DMS 273 (cell line): ENCODE measurements around the gene DNAJB9.
A peak's percentile ranks its signal among the peaks of the same experiment; 100 is the strongest.
"Not testable (repeated sequence)": the region's sequence is repeated elsewhere in the genome, so short reads cannot be mapped to it uniquely, and the experiment has no call there.

Source experiments
- DNase-seq: peaks from one replicate; lab custom pipeline; 2025; ENCODE audit not compliant: unreplicated experiment; lab: John Stamatoyannopoulos, UW

The DNAJB9 gene

GRCh38 chr7:108569381-108570145 is at the start of gene DNAJB9, which contains the start of gene THAP5:
Gene DNAJB9 (plus strand): TSS chr7:108569874. CDS start chr7:108571727, 1,853 bp downstream.
Gene THAP5 (minus strand): TSS chr7:108569706. CDS start chr7:108569569, 137 bp downstream.
- DNase-seq: peak; percentile 100

- no peak for DNase-seq
Measured at GRCh38 chr7:108522780-108523179, 46.9 kb upstream of the DNAJB9 start.

- peak; percentile 98 for DNase-seq
Measured at GRCh38 chr7:108525327-108525984, 44.2 kb upstream of the DNAJB9 start.

- DNase-seq: peak; percentile 100
Measured at GRCh38 chr7:108525985-108526767, 43.5 kb upstream of the DNAJB9 start, which contains the start of gene PNPLA8. Gene PNPLA8 (minus strand): TSS chr7:108526135. CDS start chr7:108515491, 10,644 bp downstream.

- no peak for DNase-seq
Measured at GRCh38 chr7:108526768-108527017, 43.0 kb upstream of the DNAJB9 start.

- DNase-seq: no peak
Measured at GRCh38 chr7:108528183-108528712, 41.4 kb upstream of the DNAJB9 start.

GRCh38 chr7:108529341-108529740 is 40.3 kb upstream of the DNAJB9 start:
- DNase-seq: peak; percentile 27

GRCh38 chr7:108533712-108534111 is 36.0 kb upstream of the DNAJB9 start:
- no peak for DNase-seq

- DNase-seq: no peak
Measured at GRCh38 chr7:108535257-108535656, 34.4 kb upstream of the DNAJB9 start.

GRCh38 chr7:108535744-108536143 is 33.9 kb upstream of the DNAJB9 start:
- DNase-seq: no peak

- DNase-seq: no peak
Measured at GRCh38 chr7:108537229-108537628, 32.4 kb upstream of the DNAJB9 start.

GRCh38 chr7:108538236-108538635 is 31.4 kb upstream of the DNAJB9 start:
- peak; percentile 24 for DNase-seq

GRCh38 chr7:108538685-108539084 is 31.0 kb upstream of the DNAJB9 start:
- not testable (repeated sequence) for DNase-seq

GRCh38 chr7:108541478-108541877 is 28.2 kb upstream of the DNAJB9 start:
- DNase-seq: no peak

GRCh38 chr7:108548141-108548896 is 21.4 kb upstream of the DNAJB9 start:
- not testable (repeated sequence) for DNase-seq

- not testable (repeated sequence) for DNase-seq
Measured at GRCh38 chr7:108556665-108557064, 13.0 kb upstream of the DNAJB9 start.

GRCh38 chr7:108557191-108557590 is 12.5 kb upstream of the DNAJB9 start:
- no peak for DNase-seq

GRCh38 chr7:108557617-108558016 is 12.1 kb upstream of the DNAJB9 start:
- no peak for DNase-seq

GRCh38 chr7:108559253-108559652 is 10.4 kb upstream of the DNAJB9 start:
- no peak for DNase-seq

- no peak for DNase-seq
Measured at GRCh38 chr7:108561047-108561619, 8.5 kb upstream of the DNAJB9 start.
